Measurements from ENCODE around the gene EPHB1. TPM values are rescaled to one million over a fixed set of nuclear protein-coding genes. Genes with fewer than 3 reads are reported as not detected.

EPHB1 gene
- total and polyA plus RNA-seq, 2 experiments from 2014 or later, result 0.45 to 1.7 TPM

- peaks cover 92% of the 10 kb centered on the region for H3K27me3 ChIP-seq
- no peaks in the 10 kb centered on the region for H3K9me3 ChIP-seq (ENCODE audit: low read depth)
- no peak for DNase-seq (ENCODE audit: low read depth in 1 of 2, low spot score in 1 of 2)
- no peaks in the 10 kb centered on the region for H3K36me3 ChIP-seq
- no peaks in the 10 kb centered on the region for H3K4me1 ChIP-seq (ENCODE audit: low read depth)
- TF ChIP-seq, protein P1, sequence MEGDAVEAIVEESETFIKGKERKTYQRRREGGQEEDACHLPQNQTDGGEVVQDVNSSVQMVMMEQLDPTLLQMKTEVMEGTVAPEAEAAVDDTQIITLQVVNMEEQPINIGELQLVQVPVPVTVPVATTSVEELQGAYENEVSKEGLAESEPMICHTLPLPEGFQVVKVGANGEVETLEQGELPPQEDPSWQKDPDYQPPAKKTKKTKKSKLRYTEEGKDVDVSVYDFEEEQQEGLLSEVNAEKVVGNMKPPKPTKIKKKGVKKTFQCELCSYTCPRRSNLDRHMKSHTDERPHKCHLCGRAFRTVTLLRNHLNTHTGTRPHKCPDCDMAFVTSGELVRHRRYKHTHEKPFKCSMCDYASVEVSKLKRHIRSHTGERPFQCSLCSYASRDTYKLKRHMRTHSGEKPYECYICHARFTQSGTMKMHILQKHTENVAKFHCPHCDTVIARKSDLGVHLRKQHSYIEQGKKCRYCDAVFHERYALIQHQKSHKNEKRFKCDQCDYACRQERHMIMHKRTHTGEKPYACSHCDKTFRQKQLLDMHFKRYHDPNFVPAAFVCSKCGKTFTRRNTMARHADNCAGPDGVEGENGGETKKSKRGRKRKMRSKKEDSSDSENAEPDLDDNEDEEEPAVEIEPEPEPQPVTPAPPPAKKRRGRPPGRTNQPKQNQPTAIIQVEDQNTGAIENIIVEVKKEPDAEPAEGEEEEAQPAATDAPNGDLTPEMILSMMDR (IDR thresholded peaks at IDR 0.05; ENCODE audit: low read depth, low read length), result no peak
- no peak overlapping the region for H3K27ac ChIP-seq
- H3K4me3 ChIP-seq, result no peak overlapping the region
These were observed 737 bp upstream of the EPHB1 start for GRCh38 chr3:134794323-134794722.

DNA sequence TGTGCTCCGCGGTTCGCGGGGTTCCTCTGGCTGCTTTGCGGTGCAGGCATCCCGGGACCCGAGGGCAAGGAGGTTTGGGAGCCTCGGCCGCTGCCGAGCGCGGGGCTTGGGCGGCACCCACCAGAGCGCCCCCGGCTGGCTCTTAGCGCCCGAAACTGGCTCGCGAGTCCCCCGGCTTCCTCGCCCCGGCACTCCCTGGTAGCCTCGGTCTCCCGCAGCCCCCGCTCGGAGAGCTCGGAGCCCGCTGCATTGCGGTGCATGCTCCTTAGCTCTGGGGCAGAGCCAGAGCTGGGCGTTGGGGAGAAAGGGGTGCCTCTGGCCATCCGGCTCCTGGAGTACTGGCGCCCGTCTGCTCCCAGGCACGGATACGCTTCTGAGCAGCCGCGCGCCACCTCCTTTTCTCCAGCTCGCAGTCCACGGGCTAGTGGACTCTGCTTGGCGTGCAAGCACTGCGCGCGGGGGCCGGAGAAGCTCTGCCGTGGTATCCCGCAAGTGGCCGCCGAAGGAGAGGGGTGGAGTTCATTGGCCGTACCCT, 753 bp downstream of the EPHB1 start:
- DNase-seq (ENCODE audit: low read depth in 1 of 2, low spot score in 1 of 2), result peak; percentile 27 to 35
- H3K9me3 ChIP-seq (ENCODE audit: low read depth), result no peaks in the 10 kb centered on the region
- TF ChIP-seq, protein P1 (IDR thresholded peaks at IDR 0.05; ENCODE audit: low read depth, low read length), result no peak
- H3K4me3 ChIP-seq, result peak overlapping the region; percentile 43
- no peak overlapping the region for H3K27ac ChIP-seq
- no peaks in the 10 kb centered on the region for H3K36me3 ChIP-seq
- peaks cover 91% of the 10 kb centered on the region for H3K27me3 ChIP-seq
- no peaks in the 10 kb centered on the region for H3K4me1 ChIP-seq (ENCODE audit: low read depth)

DNA sequence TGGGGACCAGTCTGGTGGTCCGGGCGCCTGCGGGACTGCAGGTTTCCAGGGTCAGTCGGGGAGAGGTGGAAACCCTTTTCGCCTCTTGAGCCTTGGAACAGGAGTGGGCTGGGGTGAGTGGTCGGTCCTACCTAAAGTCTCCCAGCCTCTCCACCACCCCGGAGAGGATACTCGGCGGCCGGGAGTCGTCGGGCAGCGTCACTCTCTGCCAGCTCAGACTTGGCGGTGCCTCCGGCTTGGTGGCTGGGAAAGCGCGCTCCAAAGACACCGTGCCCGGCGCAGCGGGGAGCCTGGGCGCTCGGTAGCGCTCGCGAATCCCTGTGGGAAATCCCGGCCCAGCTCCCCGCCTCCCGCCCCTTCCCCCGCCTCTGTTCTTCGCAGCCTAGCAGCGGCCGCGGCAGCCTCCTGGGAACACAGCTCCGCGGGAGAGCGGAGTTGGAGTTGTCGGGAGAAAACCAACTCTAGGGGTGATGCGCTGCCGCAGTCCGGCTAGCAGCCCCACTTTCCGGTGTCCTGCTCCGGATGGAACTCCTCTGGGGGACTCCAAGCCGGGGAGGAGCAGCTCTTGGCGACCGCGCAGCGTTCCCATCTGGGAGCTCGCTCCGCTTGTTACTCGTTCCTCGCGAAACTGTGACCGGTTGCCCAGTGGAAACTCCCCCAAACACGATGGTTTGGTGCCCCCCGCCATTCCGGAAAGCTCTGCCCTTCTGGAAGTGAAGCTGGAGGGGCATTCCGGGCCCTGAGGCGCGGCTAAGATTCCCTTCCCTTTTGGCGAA, 1.4 kb downstream of the EPHB1 start:
- no peaks in the 10 kb centered on the region for H3K4me1 ChIP-seq (ENCODE audit: low read depth)
- H3K27me3 ChIP-seq, result peaks cover 91% of the 10 kb centered on the region
- peak; percentile 22 to 42 for DNase-seq (ENCODE audit: low read depth in 1 of 2, low spot score in 1 of 2)
- TF ChIP-seq, protein P1 (IDR thresholded peaks at IDR 0.05; ENCODE audit: low read depth, low read length), result no peak
- peak overlapping the region; percentile 43 for H3K4me3 ChIP-seq
- H3K9me3 ChIP-seq (ENCODE audit: low read depth), result no peaks in the 10 kb centered on the region
- H3K36me3 ChIP-seq, result no peaks in the 10 kb centered on the region
- H3K27ac ChIP-seq, result no peak overlapping the region

GRCh38 chr3:134797057-134797740, 2.1 kb downstream of the EPHB1 start:
- TF ChIP-seq, protein P1 (IDR thresholded peaks at IDR 0.05; ENCODE audit: low read depth, low read length), result no peak
- DNase-seq (ENCODE audit: low read depth in 1 of 2, low spot score in 1 of 2), result no peak
- peak overlapping the region; percentile 43 for H3K4me3 ChIP-seq
- no peaks in the 10 kb centered on the region for H3K4me1 ChIP-seq (ENCODE audit: low read depth)
- no peaks in the 10 kb centered on the region for H3K9me3 ChIP-seq (ENCODE audit: low read depth)
- H3K27me3 ChIP-seq, result peaks cover 91% of the 10 kb centered on the region
- H3K27ac ChIP-seq, result no peak overlapping the region
- H3K36me3 ChIP-seq, result no peaks in the 10 kb centered on the region

DNA sequence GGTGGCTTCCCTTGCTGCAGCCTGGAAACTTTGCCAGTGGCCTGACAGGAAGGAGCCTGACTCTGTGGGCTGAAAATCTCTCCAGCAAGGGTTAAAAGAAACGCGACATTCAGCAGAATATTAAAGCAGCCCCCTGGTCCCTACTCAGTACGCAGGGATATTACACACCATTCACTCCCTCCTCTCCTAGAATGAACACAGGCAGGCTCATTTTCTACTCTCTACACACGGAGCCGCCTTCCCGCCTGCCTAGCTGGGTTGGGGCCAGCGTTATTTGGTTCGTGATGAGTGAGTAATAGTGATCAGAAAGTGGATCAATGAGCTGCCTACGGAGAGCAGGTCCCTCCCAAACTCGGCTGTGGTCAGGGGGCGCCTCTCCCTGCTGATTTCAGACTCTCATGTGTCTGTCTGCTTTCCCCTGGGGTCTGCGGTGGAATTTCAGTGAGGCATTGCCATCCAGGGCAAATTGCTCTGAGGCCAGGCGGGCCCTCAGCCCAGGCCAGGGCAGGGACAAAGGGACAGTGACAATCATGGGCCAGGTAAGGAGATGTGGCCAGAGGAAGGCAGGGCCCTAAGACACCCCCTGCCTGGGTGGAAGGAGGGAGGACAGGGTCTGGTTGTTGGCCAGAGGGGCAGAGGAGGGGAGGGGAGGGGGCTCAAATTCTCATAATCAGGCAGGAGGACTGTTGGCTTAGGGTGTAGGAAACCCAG, 2.8 kb downstream of the EPHB1 start:
- Histone ChIP-seq H3K27me3 (peaks cover 91% of the 10 kb centered on the region), H3K9me3 (ENCODE audit: low read depth) (no peaks in the 10 kb centered on the region), H3K4me1 (ENCODE audit: low read depth) (no peaks in the 10 kb centered on the region), H3K27ac (no peak overlapping the region), H3K36me3 (no peaks in the 10 kb centered on the region), H3K4me3 (no peak overlapping the region)
- no peak for DNase-seq (ENCODE audit: low read depth in 1 of 2, low spot score in 1 of 2)
- TF ChIP-seq, protein P1 (IDR thresholded peaks at IDR 0.05; ENCODE audit: low read depth, low read length), result no peak

All from cardiac muscle cell (in vitro differentiated cells and primary cell).